Chondrocyte (in vitro differentiated cells): Measurements from ENCODE around the gene ZNF823. TPM values are rescaled to one million over a fixed set of nuclear protein-coding genes. Genes with fewer than 3 reads are reported as not detected.
"Not testable (repeated sequence)": the region's sequence is repeated elsewhere in the genome, so short reads cannot be mapped to it uniquely, and the experiment has no call there.

Experiments used
- DNase-seq: peaks from one replicate; pipeline ENCODE4 v3.0.0; 2021; ENCODE audit warnings: mixed read lengths, low spot score
- H3K27ac Mint-ChIP-seq: one replicate; pipeline ENCODE4 v1.8.0; 2021; ENCODE audit warnings: mild to moderate bottlenecking, moderate library complexity, mixed read lengths; ENCODE audit not compliant: unreplicated experiment
- H3K27me3 Mint-ChIP-seq: 2 replicates; pipeline ENCODE4 v1.8.0; 2021; ENCODE audit warnings: low read depth, mixed read lengths
- H3K36me3 Mint-ChIP-seq: 2 replicates; pipeline ENCODE4 v1.8.0; 2021; ENCODE audit warnings: low read depth, mixed read lengths
- H3K4me1 Mint-ChIP-seq: 2 replicates; pipeline ENCODE4 v1.8.0; 2021; ENCODE audit warnings: low read depth, mild to moderate bottlenecking, mixed read lengths
- H3K4me3 Mint-ChIP-seq: one replicate; pipeline ENCODE4 v1.8.0; 2021; ENCODE audit warnings: mild to moderate bottlenecking, moderate library complexity, mixed read lengths; ENCODE audit not compliant: unreplicated experiment
- H3K9me3 Mint-ChIP-seq: 2 replicates; pipeline ENCODE4 v1.8.0; 2021; ENCODE audit warnings: low read depth, mixed read lengths
- CTCF ChIP-seq: fragments of 200-600 bp; sonication (generic); IDR thresholded peaks from 2 replicates; pipeline ENCODE4 v1.5.0; 2021; ENCODE audit warnings: antibody characterized with exemption, mild to moderate bottlenecking, moderate library complexity
- total RNA-seq: library from RNA; stranded (reverse); gene quantifications from 3 replicates; pipeline ENCODE4 v1.2.1, GENCODE V29; 2021

The ZNF823 gene
- total RNA-seq, 1 donor from 2014 or later, result 3.7 TPM

DNA sequence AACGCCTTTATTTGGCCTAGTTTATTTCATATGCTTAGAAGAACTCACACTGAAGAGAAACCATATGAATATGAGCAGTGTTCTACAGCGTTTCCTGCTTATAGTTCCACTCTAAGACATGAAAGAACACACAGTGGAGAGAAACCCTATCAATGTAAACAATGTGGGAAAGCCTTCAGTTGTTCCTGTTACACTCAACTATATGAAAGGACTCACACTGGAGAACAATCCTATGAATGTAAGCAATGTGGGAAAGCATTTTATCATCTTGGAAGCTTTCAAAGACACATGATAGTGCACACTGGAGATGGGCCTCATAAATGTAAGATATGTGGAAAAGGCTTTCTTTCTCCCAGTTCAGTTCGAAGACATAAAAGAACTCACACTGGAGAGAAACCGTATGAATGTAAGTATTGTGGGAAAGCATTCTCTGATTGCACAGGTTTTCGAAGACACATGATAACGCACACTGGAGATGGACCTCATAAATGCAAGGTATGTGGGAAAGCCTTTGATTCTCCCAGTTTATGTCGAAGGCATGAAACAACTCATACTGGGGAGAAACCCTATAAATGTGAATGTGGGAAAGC lies 41.8 kb upstream of the ZNF823 start:
- peaks cover 70% of the 10 kb centered on the region for H3K9me3 Mint-ChIP-seq
- no peaks in the 10 kb centered on the region for H3K27me3 Mint-ChIP-seq
- DNase-seq, result no peak
- H3K4me1 Mint-ChIP-seq, result no peaks in the 10 kb centered on the region
- TF ChIP-seq CTCF, result no peak
- no peak overlapping the region for H3K27ac Mint-ChIP-seq
- H3K4me3 Mint-ChIP-seq, result no peak overlapping the region
- H3K36me3 Mint-ChIP-seq, result peaks cover 75% of the 10 kb centered on the region

- not testable (repeated sequence) for H3K27ac Mint-ChIP-seq, H3K4me3 Mint-ChIP-seq, DNase-seq, H3K27me3 Mint-ChIP-seq, H3K4me1 Mint-ChIP-seq
- peaks cover 61% of the 10 kb centered on the region for H3K36me3 Mint-ChIP-seq
- peaks cover 68% of the 10 kb centered on the region for H3K9me3 Mint-ChIP-seq
Observed at GRCh38 chr19:11776669-11777068, 37.9 kb upstream of the ZNF823 start.

GRCh38 chr19:11771520-11771919 lies 32.8 kb upstream of the ZNF823 start:
- H3K36me3 Mint-ChIP-seq, result peaks cover 22% of the 10 kb centered on the region
- not testable (repeated sequence) for H3K27ac Mint-ChIP-seq, H3K4me3 Mint-ChIP-seq, H3K27me3 Mint-ChIP-seq, DNase-seq
- H3K9me3 Mint-ChIP-seq, result peaks cover 50% of the 10 kb centered on the region
- TF ChIP-seq CTCF, result peak; percentile 43
- H3K4me1 Mint-ChIP-seq, result peaks cover 15% of the 10 kb centered on the region

DNA sequence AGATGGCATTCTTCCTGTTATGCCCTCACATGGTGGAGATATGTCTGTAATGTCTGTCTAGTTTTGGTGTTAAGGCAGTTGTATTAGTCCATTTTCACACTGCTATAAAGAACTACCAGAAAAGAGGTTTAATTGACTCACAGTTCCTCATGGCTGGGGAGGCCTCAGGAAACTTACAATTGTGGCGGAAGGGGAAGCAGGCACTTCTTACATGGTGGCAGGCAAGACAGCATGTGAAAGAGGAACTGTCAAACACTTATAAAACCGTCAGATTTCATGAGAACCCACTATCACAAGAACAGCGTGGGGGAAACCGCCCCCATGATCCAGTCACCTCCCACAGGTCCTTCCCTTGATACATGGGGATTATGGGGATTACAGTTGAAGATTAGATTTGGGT lies 31.2 kb upstream of the ZNF823 start:
- no peak for DNase-seq
- H3K27ac Mint-ChIP-seq, result no peak overlapping the region
- H3K27me3 Mint-ChIP-seq, result no peaks in the 10 kb centered on the region
- peaks cover 17% of the 10 kb centered on the region for H3K4me1 Mint-ChIP-seq
- peaks cover 42% of the 10 kb centered on the region for H3K9me3 Mint-ChIP-seq
- no peak overlapping the region for H3K4me3 Mint-ChIP-seq
- TF ChIP-seq CTCF, result no peak
- H3K36me3 Mint-ChIP-seq, result peaks cover 17% of the 10 kb centered on the region

GRCh38 chr19:11767633-11768133 lies 28.9 kb upstream of the ZNF823 start:
- peak overlapping the region; percentile 99 for H3K4me3 Mint-ChIP-seq
- no peak for TF ChIP-seq CTCF
- peak overlapping the region; percentile 100 for H3K27ac Mint-ChIP-seq
- H3K27me3 Mint-ChIP-seq, result peaks cover 3% of the 10 kb centered on the region
- peaks cover 37% of the 10 kb centered on the region for H3K9me3 Mint-ChIP-seq
- H3K36me3 Mint-ChIP-seq, result peaks cover 16% of the 10 kb centered on the region
- no peak for DNase-seq
- peaks cover 17% of the 10 kb centered on the region for H3K4me1 Mint-ChIP-seq
